NCI-H526 treated with DMSO at 0.1 percent for 48 hours (cell line): ENCODE results near the gene KCNE4.

Experiments used
- DNase-seq: peaks from one replicate; lab custom pipeline; 2025; lab: John Stamatoyannopoulos, UW

The KCNE4 gene

GRCh38 chr2:223051693-223052289 lies at the start of gene KCNE4:
KCNE4 (plus strand) TSS chr2:223052190; CDS start chr2:223052831, 641 bp downstream.
- DNase-seq = no peak

- no peak for DNase-seq
Observed at GRCh38 chr2:223003191-223003590, 48.8 kb upstream of the KCNE4 start.

DNA sequence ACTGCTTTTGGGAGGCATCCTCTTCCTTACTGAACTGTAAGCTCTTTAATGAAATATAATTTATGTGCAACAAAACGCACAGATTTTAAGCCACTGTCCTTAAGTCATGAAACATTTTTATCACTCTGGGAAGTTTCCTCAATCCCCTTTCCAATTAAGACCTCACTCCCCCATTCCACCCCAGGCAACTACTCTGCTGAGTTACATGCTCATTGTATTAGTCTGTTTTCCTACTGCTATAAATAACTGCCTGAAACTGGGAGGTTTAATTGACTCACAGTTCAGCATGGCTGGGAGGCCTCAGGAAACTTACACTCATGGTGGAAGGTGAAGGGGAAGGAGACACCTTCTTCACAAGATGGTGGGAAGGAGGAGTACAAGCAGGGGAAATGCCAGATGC lies 46.5 kb upstream of the KCNE4 start:
- no peak for DNase-seq

DNA sequence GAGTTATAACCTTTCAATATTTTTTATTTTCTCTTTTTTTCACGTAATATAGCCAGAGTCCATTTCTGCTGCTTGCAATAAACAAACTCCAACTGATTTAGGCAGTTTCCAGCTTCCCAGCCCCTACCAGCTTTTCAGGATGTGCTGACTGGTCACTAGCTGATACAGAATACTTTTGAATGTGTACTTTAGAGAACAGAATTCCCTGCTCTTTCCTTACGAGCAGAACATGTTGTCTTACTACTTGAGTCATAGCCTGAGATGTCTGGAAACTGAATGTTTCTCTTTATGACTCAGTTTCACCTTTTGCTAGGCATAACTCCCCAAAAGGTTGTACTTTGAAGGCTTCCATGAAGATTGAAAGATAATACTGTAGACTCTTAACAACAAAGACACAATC lies 44.5 kb upstream of the KCNE4 start:
- DNase-seq = no peak

DNA sequence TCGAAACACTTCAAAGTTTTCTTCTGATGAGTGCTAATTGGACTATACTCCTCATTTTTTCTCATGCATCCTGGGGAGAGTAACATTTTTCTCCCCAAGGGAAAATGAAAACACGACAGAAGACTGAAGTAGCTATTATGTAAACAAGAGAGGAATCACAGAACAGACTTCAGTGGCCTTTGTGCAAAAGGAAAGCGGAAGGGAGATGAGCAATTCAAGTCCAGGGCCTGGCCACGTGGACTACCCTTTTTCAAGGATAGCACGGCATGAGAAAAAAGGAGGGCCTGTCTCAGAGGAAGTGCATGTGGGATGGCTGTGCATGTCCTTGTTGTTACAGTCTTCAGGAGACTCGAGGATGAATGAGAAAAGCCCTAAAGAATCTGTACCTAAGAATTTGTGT lies 43.8 kb upstream of the KCNE4 start:
- DNase-seq = no peak

GRCh38 chr2:223008956-223009355 lies 43.0 kb upstream of the KCNE4 start:
- no peak for DNase-seq

DNA sequence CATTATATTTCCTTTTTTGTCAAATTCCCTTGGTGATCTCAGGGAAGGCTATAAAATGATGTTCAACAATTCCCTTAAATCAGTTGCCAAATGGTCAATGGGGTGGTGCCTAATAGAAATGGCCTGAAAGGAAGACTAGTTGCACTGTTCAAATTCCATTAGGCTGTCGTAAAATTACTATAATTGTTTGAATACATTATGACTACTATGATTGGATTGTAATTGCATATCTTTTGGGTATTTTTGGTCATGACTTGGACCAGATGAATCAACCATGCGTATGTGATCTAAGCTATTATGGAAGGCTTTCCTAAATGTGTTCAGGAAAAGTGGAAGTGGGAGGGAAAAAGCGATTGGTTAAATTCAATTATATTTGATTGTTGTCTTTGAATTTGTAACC lies 41.3 kb upstream of the KCNE4 start:
- DNase-seq = no peak

- DNase-seq = no peak
Observed at GRCh38 chr2:223012291-223012690, 39.7 kb upstream of the KCNE4 start.

- DNase-seq = no peak
Observed at GRCh38 chr2:223019390-223019930, 32.5 kb upstream of the KCNE4 start.

DNA sequence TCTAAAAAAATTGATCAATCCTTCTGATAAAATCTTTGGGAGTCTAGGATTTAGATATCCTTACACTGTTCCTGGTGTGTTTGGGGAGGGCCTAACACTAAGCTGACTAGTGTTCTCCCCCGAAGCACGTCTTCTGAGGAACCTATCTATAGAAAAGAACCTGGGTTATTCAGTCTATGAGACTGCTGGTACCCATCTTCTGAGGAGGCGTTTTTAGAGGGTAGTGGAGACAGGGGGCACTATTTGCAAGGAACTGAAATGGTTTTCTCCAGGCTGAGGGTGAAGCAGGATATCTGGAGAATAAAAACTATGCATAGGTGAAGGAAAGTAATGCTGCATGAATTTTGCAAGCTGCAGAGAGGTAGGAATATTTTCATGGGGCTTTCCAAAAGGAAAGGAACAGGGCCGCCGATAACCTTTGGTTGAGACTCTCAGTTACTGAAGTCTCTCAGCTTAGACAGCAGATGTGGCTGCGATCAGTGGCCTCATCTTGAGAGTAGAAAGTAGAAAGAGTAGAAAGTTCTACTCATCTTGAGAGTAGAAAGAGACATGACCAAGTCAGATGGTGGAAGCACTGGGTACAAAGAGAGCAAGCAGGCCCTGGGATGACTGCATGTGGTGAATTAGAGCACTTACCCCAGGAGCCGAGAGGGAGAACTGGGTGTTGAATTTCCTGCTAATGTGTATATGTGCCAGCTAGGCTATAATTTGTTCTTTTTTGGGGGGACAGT lies 31.8 kb upstream of the KCNE4 start:
- DNase-seq = no peak

GRCh38 chr2:223020971-223021675 lies 30.9 kb upstream of the KCNE4 start:
- no peak for DNase-seq

DNA sequence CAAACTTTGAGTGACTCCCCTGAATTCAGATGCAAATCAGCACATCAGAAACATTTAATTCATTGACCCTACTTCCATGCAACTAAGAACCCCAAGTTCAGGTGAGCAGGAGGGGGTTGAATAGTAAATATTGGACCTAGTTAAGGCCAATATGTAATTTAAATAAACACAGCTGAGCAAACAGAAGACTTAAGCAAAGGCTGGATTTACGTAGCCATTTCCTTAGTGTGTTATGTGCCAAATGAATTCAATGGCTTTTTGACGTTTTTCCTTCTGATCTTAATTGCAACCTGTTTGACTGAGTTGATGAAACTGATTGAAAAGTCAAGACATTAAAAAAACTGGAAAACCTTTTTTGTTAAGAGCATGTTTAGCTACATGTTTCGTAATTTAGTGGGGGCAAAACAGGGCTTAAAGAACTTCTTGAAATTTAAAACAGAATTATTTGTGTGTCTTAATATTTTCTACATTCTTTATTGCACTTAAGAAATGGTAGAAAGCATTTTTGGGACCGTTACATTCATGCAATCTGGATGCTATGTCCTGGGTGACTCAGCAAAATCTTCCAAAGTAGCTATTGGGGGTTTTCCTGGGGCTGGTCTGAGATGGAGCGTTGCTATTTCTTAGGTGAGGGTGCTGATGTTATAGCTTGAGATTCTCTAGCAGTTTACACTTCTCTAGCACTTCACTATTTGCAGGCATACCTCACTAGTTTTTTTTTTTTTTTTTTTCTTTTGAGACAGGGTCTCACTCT lies 25.5 kb upstream of the KCNE4 start:
- peak; percentile 19 for DNase-seq

DNA sequence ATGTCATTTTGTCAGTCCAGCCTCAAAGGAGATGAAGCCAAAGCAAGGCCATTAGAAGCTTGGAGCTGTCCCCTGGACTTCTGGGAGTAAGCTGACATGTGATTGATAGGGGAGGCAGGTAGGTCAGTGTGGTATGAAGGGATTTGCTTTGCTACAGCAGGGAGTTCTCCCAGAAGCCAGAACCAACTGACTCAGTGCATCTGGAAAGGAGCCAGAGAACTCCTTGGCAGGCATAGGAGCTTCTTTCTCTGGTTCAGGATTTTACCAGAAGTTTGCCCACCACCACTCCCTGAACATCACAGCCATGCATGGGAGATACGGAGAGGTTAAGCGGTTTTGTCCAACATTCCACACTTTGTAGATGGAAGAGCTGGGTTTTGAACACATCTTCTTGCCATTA lies 24.5 kb upstream of the KCNE4 start:
- no peak for DNase-seq

DNA sequence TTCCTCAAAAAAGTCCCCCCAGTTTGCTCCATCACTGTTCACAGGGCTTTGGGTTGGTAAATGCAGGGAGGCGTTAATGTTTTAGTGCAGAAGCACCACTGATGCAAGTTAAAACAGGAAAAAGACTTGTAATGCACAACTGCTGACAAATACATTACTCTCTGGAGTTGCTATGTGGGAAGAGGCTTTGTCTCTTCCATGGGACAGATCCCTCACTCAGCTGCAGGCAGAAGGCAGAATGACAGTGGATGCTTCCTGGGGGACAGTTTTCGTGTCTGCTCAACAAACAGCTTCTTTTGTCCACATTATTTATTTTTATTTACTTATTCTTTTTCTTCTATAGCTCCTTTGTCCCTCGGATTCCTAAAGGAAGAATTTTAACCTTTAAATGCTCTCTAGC lies 22.7 kb upstream of the KCNE4 start:
- DNase-seq = no peak

DNA sequence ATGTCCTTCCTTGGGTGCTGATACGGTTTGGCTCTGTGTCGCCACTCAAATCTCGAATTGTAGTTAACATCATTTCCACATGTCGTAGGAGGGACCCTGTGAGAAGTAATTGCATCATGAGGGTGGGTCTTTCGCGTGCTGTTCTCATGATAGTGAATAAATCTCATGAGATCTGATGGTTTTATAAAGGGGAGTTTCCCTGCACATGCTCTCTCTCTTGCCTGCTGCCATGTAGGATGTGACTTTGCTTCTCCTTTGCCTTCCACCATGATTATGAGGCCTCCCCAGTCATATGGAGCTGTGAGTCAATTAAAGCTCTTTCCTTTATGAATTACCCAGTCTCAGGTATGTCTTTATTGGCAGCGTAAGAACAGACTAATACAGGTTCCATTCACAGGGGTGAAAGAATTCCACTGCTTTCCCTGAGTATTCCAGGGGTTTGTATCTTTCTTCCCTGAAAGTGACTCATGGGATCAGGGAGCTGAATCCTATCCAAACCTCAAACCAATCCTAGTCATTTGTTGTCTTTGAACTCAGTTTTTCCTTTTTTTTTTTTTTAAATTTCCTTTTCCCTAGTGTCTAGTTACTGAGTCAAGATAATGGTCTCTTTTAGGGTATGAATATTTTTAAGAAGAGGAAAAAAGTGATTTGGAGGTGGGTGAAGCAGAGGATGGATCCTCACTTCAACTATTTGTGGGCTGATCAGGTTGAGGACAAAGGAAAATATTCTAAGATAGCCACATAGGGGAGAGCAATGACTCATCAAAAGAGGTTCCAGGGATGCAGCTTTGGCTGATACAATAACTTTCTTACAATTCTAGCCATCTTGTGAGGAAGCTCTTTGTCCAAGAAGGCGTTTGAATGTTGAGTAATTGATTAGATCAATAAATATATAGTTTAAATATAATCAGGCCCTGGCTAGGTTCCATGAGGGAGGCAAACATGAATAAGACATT lies 19.5 kb upstream of the KCNE4 start:
- no peak for DNase-seq

- no peak for DNase-seq
Observed at GRCh38 chr2:223034221-223034975, 17.6 kb upstream of the KCNE4 start.

DNA sequence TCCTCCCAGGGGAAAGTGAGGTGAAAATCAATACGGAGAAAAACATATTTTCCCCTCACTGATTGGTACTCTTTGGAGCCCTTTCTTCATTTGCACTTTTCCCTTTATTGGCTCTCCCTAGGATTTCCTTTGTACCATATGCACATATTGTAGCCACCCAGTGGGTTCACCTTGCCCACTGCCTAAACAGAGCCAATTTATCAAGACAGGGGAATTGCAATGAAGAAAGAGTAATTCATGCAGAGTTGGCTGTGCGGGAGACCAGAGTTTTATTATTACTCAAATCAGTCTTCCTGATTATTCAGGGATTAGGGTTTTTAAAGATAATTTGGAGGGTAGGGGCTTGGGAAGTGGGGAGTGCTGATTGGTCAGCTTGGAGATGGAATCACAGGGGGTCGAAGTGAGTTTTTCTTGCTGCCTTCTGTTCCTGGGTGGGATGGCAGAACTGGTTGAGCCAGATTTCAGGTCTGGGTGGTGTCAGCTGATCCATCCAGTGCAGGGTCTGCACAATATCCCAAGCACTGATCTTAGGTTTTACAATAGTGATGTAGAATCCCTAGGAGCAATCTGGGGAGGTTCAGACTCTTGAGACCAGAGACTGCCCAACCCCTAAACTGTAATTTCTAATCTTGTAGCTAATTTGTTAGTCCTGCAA lies 15.1 kb upstream of the KCNE4 start:
- no peak for DNase-seq

DNA sequence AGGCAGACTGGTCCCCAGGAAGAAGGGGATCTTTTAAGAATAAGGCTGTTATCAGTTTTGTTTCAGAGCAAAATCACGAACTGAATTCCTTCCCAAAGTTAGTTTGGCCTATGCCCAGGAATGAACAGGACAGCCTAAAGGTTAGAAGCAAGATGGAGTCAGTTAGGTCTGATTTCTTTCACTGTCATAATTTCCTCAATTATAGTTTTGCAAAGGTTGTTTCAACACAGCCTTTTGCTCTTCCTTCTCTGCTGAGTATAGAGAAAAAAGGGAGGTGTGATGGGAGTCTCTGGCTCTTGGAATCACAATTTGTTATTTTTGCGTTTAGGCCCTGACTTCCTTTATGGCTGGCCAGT lies 14.6 kb upstream of the KCNE4 start:
- DNase-seq = no peak

DNA sequence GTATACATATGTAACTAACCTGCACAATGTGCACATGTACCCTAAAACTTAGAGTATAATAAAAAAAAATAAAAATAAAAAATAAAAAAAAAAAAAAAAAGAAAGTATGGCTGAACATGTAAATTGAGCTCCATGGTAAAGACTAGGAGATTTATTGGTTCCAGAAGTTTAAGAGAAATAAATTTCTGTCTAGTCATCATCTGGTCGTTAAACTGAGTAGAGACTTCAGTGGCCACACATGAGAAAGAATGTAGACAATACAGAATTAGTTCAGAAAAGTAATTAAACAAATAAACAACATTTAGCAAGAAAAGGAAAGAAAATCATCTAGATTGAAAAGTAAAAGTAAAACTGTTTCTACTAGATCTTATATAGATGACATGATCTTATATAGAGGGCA lies 12.4 kb upstream of the KCNE4 start:
- no peak for DNase-seq

DNA sequence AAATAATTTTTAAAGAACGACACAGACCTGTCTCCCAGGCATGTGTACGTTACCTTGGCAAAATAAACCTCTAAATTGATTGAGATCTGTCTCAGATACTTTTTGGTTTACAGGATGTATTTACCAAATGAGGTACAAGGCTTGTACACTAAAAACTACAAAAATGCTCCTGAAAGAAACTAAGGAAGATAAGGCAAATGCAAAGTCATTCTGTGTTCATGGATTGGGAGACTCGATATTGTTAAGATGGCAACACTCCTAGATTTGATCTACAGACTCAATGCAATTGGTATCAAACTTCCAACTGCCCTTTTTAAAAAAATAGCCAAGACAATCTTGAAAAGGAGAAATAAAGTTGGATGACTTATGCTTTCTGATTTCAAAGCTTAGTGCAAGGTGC lies 11.5 kb upstream of the KCNE4 start:
- no peak for DNase-seq
